ENCODE data around the gene LYZL4. TPM values are rescaled to one million over a fixed set of nuclear protein-coding genes. Genes with fewer than 3 reads are reported as not detected.

The LYZL4 gene
- total and polyA plus RNA-seq, 2 of the 4 experiments (the other 2 are of a cell fraction) = not detected

Other genes starting within 250 kb of the LYZL4 start
- not detected in 2 replicates for gene CCK, start 144.4 kb downstream of the LYZL4 start, total RNA-seq (2012; rRNA removed)
- gene CCK, start 144.4 kb downstream of the LYZL4 start, polyA plus RNA-seq (2012; rRNA removed) = 0.43 TPM in 2 replicates
- not detected in 2 replicates for gene VIPR1, start 92.0 kb upstream of the LYZL4 start, total RNA-seq (2012; rRNA removed)
- not detected in 2 replicates for gene VIPR1, start 92.0 kb upstream of the LYZL4 start, polyA plus RNA-seq (2012; rRNA removed)
- gene SEC22C, start 171.4 kb upstream of the LYZL4 start, total RNA-seq (2012; rRNA removed) = 43.9 and 46.9 TPM in 2 replicates
- gene SEC22C, start 171.4 kb upstream of the LYZL4 start, polyA plus RNA-seq (2012; rRNA removed) = 19.9 and 24.0 TPM in 2 replicates
- 19.4 and 23.6 TPM in 2 replicates for gene SS18L2, start 180.2 kb upstream of the LYZL4 start, total RNA-seq (2012; rRNA removed)
- 14.9 and 18.7 TPM in 2 replicates for gene SS18L2, start 180.2 kb upstream of the LYZL4 start, polyA plus RNA-seq (2012; rRNA removed)
- gene NKTR, start 190.1 kb upstream of the LYZL4 start, total RNA-seq (2012; rRNA removed) = 24.0 and 51.4 TPM in 2 replicates
- 20.0 and 30.7 TPM in 2 replicates for gene NKTR, start 190.1 kb upstream of the LYZL4 start, polyA plus RNA-seq (2012; rRNA removed)
- 9.7 and 10.9 TPM in 2 replicates for gene ZBTB47, start 243.1 kb upstream of the LYZL4 start, total RNA-seq (2012; rRNA removed)
- 16.8 and 17.3 TPM in 2 replicates for gene ZBTB47, start 243.1 kb upstream of the LYZL4 start, polyA plus RNA-seq (2012; rRNA removed)

Data from IMR-90 (cell line).